CD4-positive, CD25-positive, alpha-beta regulatory T cell (primary cell): ENCODE results near the gene ZBTB24. TPM values are rescaled to one million over a fixed set of nuclear protein-coding genes. Genes with fewer than 3 reads are reported as not detected.

Source experiments
- ATAC-seq, 2 donors: fragments of 150-1000 bp; cut with Tn5 transposase; one replicate each; pipeline ENCODE4 v1.10.0; 2021; ENCODE audit warnings: low read depth in 2 of 2, moderate number of reproducible peaks in 2 of 2, moderate library complexity in 1 of 2
- DNase-seq, 3 donors: peaks; one replicate each; pipeline versions ENCODE4 v3.0.0 to v3.0.0-alpha.2; 2012 to 2022; ENCODE audit warnings: mixed read lengths in 1 of 3
- H3K27ac ChIP-seq: one replicate; pipeline ENCODE4 v1.7.0; 2013; ENCODE audit warnings: mild to moderate bottlenecking, low read length; ENCODE audit not compliant: insufficient read depth, poor library complexity, severe bottlenecking
- H3K27me3 ChIP-seq: one replicate; pipeline ENCODE4 v1.7.0; 2013; ENCODE audit warnings: low read length; ENCODE audit not compliant: control insufficient read depth, insufficient read depth
- H3K36me3 ChIP-seq: one replicate; pipeline ENCODE4 v1.7.0; 2013; ENCODE audit warnings: mild to moderate bottlenecking, low read length, moderate library complexity; ENCODE audit not compliant: control insufficient read depth, insufficient read depth
- H3K4me1 ChIP-seq: 2 replicates; pipeline ENCODE4 v1.7.0; 2013; ENCODE audit warnings: mild to moderate bottlenecking, low read length; ENCODE audit not compliant: insufficient read depth, control insufficient read depth, poor library complexity, severe bottlenecking
- H3K4me3 ChIP-seq: one replicate; pipeline ENCODE4 v1.7.0; 2013; ENCODE audit warnings: low read depth, mild to moderate bottlenecking, low read length, moderate library complexity
- H3K9me3 ChIP-seq, 2 experiments: 1 replicate in 1 of 2; 2 replicates in 1 of 2; pipeline ENCODE4 v1.7.0; 2013; ENCODE audit warnings: low read length in 2 of 2, mild to moderate bottlenecking in 1 of 2, moderate library complexity in 1 of 2; ENCODE audit not compliant: control insufficient read depth in 2 of 2
- H3K27ac Mint-ChIP-seq, 3 donors: one replicate each; pipeline ENCODE4 v1.8.0; 2020 to 2022; ENCODE audit warnings: mild to moderate bottlenecking in 3 of 3, mixed read lengths in 3 of 3, moderate library complexity in 2 of 3
- H3K27me3 Mint-ChIP-seq: one replicate; pipeline ENCODE4 v1.8.0; 2022; ENCODE audit warnings: mild to moderate bottlenecking, mixed read lengths
- H3K36me3 Mint-ChIP-seq: one replicate; pipeline ENCODE4 v1.8.0; 2020; ENCODE audit warnings: mixed read lengths
- H3K4me1 Mint-ChIP-seq, 4 donors: one replicate each; pipeline ENCODE4 v1.8.0; 2020 to 2022; ENCODE audit warnings: mixed read lengths in 4 of 4, mild to moderate bottlenecking in 1 of 4
- H3K4me3 Mint-ChIP-seq, 4 donors: one replicate each; pipeline ENCODE4 v1.8.0; 2020 to 2022; ENCODE audit warnings: mild to moderate bottlenecking in 4 of 4, mixed read lengths in 4 of 4, moderate library complexity in 3 of 4
- H3K9me3 Mint-ChIP-seq, 7 donors: one replicate each; pipeline ENCODE4 v1.8.0; 2020 to 2022; ENCODE audit warnings: mixed read lengths in 7 of 7, mild to moderate bottlenecking in 3 of 7, moderate library complexity in 2 of 7
- polyA plus RNA-seq, 4 donors: library from polyadenylated mRNA; unstranded; fragments of 300-500 nt; fragmentation: Illumina TruSeq; gene quantifications; one replicate each; pipeline ENCODE4 v1.2.3, GENCODE V29; 2021
- total RNA-seq: library from RNA; stranded (reverse); gene quantifications from one replicate; pipeline ENCODE4 v1.2.3, GENCODE V29; 2022

Gene ZBTB24
- total and polyA plus RNA-seq, 5 donors from 2014 or later, result 9.2 to 20.2 (median 10.6) TPM

DNA sequence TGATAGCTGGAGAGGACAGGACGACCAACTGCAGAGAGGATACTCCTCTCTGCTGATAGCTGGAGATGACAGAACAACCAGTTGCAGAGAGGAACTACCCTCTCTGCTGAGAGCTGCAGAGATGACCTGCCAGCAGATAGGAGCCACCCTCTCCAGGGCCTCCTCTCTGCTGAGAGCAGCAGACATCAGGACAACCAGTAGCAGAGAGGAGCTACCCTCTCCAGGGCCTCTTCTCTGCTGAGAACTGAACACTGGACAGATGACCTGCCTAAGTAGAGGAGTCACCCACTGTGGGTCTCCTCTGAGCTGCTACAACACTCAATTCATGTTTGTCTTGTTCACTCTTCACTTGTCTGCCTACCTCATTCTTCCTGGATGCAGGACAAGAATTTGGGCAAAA lies 27.3 kb upstream of the ZBTB24 start:
- no peaks in the 10 kb centered on the region for H3K4me1 ChIP-seq
- peaks cover 12% of the 10 kb centered on the region for H3K27me3 Mint-ChIP-seq
- peaks cover 6 to 9% (median 7%) of the 10 kb centered on the region in 4 donors for H3K4me1 Mint-ChIP-seq
- ATAC-seq (no peak), DNase-seq (no peak)
- H3K9me3 Mint-ChIP-seq, result peaks cover 0 to 1% (median 0%) of the 10 kb centered on the region in 7 donors
- no peaks in the 10 kb centered on the region for H3K9me3 ChIP-seq
- no peaks in the 10 kb centered on the region for H3K27me3 ChIP-seq
- no peak overlapping the region for H3K27ac Mint-ChIP-seq
- H3K36me3 Mint-ChIP-seq, result no peaks in the 10 kb centered on the region
- no peaks in the 10 kb centered on the region for H3K36me3 ChIP-seq
- H3K27ac ChIP-seq, result no peak overlapping the region
- no peak overlapping the region for H3K4me3 ChIP-seq
- H3K4me3 Mint-ChIP-seq, result no peak overlapping the region

DNA sequence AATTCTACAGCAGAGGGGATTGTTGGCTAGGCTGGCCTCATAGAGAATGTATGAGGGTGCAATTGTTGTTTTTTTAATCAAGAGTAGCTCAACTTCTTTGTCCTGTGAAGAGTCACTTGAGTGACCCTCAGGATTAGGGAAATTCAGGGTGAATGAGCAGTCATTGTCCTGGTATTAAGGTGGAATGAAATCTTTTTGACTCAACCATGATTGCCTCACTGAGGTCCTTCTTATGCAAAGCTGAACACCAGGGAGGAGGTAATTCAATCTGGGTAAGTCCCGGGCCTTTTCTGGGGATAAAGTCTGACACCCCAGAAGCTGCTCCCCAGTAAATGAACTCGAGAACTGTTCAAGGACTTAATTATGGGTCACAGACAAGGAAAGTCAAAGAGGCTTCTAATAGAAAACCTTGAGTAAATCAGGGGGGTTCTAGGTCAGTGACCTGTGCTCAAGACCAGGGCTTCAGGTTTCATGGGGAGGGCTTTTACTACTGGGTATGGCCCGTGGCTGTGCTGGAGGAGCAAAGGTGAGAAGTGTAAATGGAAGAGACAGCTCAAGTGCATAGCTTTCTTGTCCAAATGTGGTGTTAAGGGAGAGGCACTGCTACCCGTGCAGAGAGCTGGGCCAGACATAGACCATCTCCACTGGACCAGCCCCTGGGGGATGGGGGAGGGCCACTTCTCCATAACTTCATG lies 25.3 kb upstream of the ZBTB24 start:
- DNase-seq (no peak), ATAC-seq (no peak)
- Mint-ChIP-seq H3K27ac (no peak overlapping the region), H3K4me1 (peaks cover 0 to 5% (median 0%) of the 10 kb centered on the region in 4 donors), H3K9me3 (peaks cover 0 to 1% (median 0%) of the 10 kb centered on the region in 7 donors), H3K4me3 (no peak overlapping the region), H3K36me3 (no peaks in the 10 kb centered on the region), H3K27me3 (peaks cover 17% of the 10 kb centered on the region)
- H3K9me3 ChIP-seq, result no peaks in the 10 kb centered on the region
- no peaks in the 10 kb centered on the region for H3K4me1 ChIP-seq
- no peaks in the 10 kb centered on the region for H3K27me3 ChIP-seq
- H3K27ac ChIP-seq, result no peak overlapping the region
- H3K36me3 ChIP-seq, result no peaks in the 10 kb centered on the region
- H3K4me3 ChIP-seq, result no peak overlapping the region

DNA sequence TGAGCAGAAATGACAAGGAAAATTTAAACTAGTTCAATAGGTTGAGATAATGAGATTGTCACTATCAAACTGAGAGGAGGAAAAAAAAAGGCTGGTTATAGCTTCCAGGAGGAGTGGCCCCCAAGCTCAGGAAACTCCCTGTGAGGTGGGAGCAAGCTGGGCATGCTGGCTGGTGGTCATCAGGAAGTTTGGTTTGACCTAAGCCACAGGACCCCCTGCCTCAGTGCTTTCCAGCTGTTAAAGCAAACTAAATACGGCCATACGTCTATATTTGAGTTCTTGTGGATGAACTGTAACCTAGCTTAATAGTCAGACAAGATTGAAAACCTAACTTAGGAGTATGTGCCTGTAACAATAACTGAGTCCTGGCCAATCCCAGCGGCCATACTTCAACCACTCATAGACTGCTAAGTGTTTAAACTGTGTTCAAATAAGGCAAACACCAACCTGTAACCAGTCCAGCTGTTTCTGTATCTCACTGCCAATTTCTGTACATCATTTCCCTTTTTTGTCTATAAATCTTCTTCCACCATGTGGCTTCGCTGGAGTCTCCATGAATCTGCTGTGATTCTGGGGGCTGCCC lies 24.6 kb upstream of the ZBTB24 start:
- Mint-ChIP-seq H3K4me1 (peaks cover 0 to 5% (median 0%) of the 10 kb centered on the region in 4 donors), H3K4me3 (no peak overlapping the region), H3K27me3 (peaks cover 15% of the 10 kb centered on the region), H3K27ac (no peak overlapping the region), H3K36me3 (no peaks in the 10 kb centered on the region), H3K9me3 (peaks cover 0 to 1% (median 0%) of the 10 kb centered on the region in 7 donors)
- Histone ChIP-seq H3K4me3 (no peak overlapping the region), H3K27ac (no peak overlapping the region), H3K9me3 (no peaks in the 10 kb centered on the region), H3K27me3 (no peaks in the 10 kb centered on the region), H3K4me1 (no peaks in the 10 kb centered on the region), H3K36me3 (no peaks in the 10 kb centered on the region)
- no peak for ATAC-seq
- DNase-seq, result no peak

DNA sequence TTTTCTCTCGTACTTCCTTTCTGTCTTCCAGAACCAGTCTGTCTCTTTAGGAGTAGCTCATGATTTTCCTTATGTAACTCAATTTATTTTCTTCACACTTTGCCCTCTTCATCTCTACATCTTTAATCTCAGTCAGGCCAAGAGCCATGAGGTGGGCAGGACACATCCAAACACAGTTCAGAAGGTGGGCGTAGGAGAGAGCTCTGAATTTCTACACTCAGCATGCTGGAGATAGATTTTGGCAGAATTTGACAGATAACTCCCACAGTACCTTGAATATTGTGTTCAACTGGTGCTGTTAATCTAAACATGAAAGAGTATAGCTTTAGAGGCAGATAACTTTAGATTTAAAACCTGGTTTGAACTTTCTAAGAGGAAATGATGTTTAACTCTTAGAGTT lies 23.8 kb upstream of the ZBTB24 start:
- Mint-ChIP-seq H3K9me3 (no peaks in the 10 kb centered on the region), H3K36me3 (no peaks in the 10 kb centered on the region), H3K4me3 (no peak overlapping the region), H3K27me3 (peaks cover 14% of the 10 kb centered on the region), H3K4me1 (peaks cover 0 to 5% (median 0%) of the 10 kb centered on the region in 4 donors), H3K27ac (no peak overlapping the region)
- H3K27me3 ChIP-seq, result no peaks in the 10 kb centered on the region
- DNase-seq (no peak), ATAC-seq (no peak)
- no peak overlapping the region for H3K27ac ChIP-seq
- H3K4me1 ChIP-seq, result no peaks in the 10 kb centered on the region
- H3K36me3 ChIP-seq, result no peaks in the 10 kb centered on the region
- H3K4me3 ChIP-seq, result no peak overlapping the region
- H3K9me3 ChIP-seq, result no peaks in the 10 kb centered on the region

DNA sequence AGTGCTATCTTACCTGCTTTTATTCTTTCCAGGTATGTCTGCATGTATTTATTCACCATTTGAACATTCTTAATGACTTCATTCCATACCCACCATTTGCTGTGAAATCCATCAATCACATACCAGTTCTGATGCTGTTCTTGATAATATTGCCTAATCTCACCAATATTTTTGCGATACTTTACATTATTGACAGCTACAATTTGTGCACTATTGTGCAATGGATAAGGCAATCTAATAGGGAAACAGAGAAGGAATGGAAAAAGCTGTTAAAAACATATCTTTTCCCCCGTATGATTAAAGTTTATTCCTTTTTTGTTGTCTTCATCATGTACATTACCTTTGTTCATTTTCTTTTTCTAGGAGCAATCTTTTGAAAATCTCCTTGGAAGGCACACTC lies 23.3 kb upstream of the ZBTB24 start:
- H3K4me3 Mint-ChIP-seq, result no peak overlapping the region
- ATAC-seq (no peak), DNase-seq (no peak)
- H3K9me3 Mint-ChIP-seq, result no peaks in the 10 kb centered on the region
- H3K27me3 Mint-ChIP-seq, result peaks cover 14% of the 10 kb centered on the region
- Histone ChIP-seq H3K4me1 (no peaks in the 10 kb centered on the region), H3K27ac (no peak overlapping the region), H3K36me3 (no peaks in the 10 kb centered on the region), H3K27me3 (peaks cover 3% of the 10 kb centered on the region), H3K4me3 (no peak overlapping the region), H3K9me3 (no peaks in the 10 kb centered on the region)
- no peaks in the 10 kb centered on the region for H3K36me3 Mint-ChIP-seq
- no peak overlapping the region for H3K27ac Mint-ChIP-seq
- H3K4me1 Mint-ChIP-seq, result peaks cover 0 to 5% (median 0%) of the 10 kb centered on the region in 4 donors

DNA sequence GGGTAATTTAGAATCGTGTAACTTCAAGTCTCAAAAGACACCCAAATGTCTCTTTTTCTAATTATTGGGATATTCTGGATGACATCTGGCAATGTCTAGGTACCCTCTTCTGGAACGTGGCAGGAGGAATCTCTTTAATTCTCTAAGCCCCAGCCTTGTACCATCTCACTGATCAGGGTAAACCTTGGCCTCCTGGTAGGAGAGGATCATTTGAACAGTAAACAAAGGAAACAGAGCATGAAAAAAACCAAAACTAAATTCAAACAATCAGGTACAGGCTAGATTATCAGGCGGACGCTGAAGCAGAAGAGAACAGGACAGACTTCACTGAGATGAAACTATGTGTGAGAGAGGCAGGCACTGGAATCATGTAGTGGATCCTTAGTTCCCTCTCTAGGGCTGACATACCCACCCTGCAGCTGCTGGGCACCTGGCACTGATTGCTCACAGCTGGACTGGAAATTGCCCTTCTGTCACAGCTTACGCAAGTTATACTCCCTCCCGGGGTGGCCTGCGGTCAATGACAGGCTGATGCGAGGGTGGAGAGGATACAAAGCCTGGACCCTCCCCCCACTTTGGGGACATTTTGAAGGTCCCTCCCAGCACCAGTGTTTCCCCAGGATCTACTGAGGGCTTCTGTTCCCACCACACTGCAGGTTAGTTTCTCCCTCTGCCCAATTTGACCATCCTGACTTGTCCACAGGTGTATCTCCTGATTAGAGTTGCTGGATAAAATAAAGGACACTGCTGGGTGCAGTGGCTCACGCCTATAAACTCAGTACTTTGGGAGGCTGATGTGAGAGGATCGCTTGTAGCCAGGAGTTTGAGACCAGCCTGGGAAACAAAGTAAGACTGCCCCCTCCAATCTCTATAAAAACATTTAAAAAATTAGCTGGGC lies 20.6 kb upstream of the ZBTB24 start:
- ATAC-seq (no peak), DNase-seq (no peak)
- H3K9me3 Mint-ChIP-seq, result no peaks in the 10 kb centered on the region
- no peaks in the 10 kb centered on the region for H3K36me3 ChIP-seq
- H3K27me3 ChIP-seq, result peaks cover 4% of the 10 kb centered on the region
- peaks cover 14% of the 10 kb centered on the region for H3K27me3 Mint-ChIP-seq
- H3K4me3 ChIP-seq, result no peak overlapping the region
- H3K27ac Mint-ChIP-seq, result no peak overlapping the region
- no peak overlapping the region for H3K4me3 Mint-ChIP-seq
- H3K36me3 Mint-ChIP-seq, result no peaks in the 10 kb centered on the region
- H3K27ac ChIP-seq, result no peak overlapping the region
- H3K4me1 ChIP-seq, result no peaks in the 10 kb centered on the region
- no peaks in the 10 kb centered on the region for H3K9me3 ChIP-seq
- peaks cover 0 to 5% (median 0%) of the 10 kb centered on the region in 4 donors for H3K4me1 Mint-ChIP-seq

DNA sequence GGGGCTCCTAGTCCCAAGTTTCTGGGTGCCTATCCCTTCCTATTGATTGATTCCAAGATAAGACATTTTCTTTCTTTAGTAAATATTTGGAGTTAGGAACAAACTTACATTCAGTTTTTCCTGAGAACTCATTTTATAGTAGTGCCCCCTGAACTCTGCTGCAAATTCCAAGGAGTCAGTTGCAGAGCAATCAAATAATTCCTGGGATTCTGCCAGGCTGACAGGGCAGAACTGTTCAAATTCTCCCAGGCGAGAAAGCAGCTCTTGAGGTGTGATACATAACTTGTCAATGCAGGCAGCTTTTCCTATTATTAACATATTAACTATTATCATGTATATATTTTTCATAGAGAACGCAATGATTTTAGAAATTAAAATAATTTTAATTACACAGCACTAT lies 15.9 kb upstream of the ZBTB24 start:
- no peak overlapping the region for H3K27ac ChIP-seq
- Mint-ChIP-seq H3K4me1 (peaks cover 0 to 2% (median 0%) of the 10 kb centered on the region in 4 donors), H3K4me3 (no peak overlapping the region), H3K9me3 (no peaks in the 10 kb centered on the region), H3K36me3 (no peaks in the 10 kb centered on the region), H3K27ac (no peak overlapping the region), H3K27me3 (peaks cover 4% of the 10 kb centered on the region)
- H3K9me3 ChIP-seq, result no peaks in the 10 kb centered on the region
- no peaks in the 10 kb centered on the region for H3K4me1 ChIP-seq
- no peaks in the 10 kb centered on the region for H3K36me3 ChIP-seq
- ATAC-seq (no peak), DNase-seq (no peak)
- no peak overlapping the region for H3K4me3 ChIP-seq
- peaks cover 4% of the 10 kb centered on the region for H3K27me3 ChIP-seq
